Heart left ventricle (tissue), 13 donors: ENCODE measurements around the gene MYO1A.

Experiments used
- CTCF ChIP-seq, 12 donors: fragments of 200-600 bp; sonication (generic) in 4 of 12; IDR thresholded peaks; one replicate each; pipeline versions ENCODE4 v1.5.0 to v1.8.0; 2018 to 2022; ENCODE audit warnings: antibody characterized with exemption in 12 of 12, mild to moderate bottlenecking in 5 of 12
- POLR2A ChIP-seq, 2 donors: fragments of 450-650 bp; IDR thresholded peaks; one replicate each; pipeline ENCODE4 v1.6.1; 2017; ENCODE audit warnings: antibody characterized with exemption in 2 of 2, mild to moderate bottlenecking in 2 of 2, moderate library complexity in 2 of 2
- donor health status: ischemic (EF 13 %, LVEDD 7.1; RV severe dilation, severe dysfunction).
- donor health status: DM: no; HTN: yes; CAD: no.
- donor health status: DM: no; HTN: no; CAD: no.
- donor health status: ischemic (EF 25% LVEDD 6.9; RV normal size, moderate dysfunction).
- donor health status: ischemic (EF 25% LVEDD 5.7; RV mildly dilated, moderate dysfunction).
- donor health status: ischemic (EF 35%, LVEDD 5.7; RV mildly dilated, moderate dysfunction).
- donor health status: nonischemic (EF 11% LVEDD 7.7; RV severe dilation, severe dysfunction).
- donor health status: DM: yes; HTN: yes; CAD: no.
- donor health status: PGD.
- donor health status: ischemic (EF 29% LVEDD 5.4; RV normal size, mild dysfunction).
- donor health status: nonischemic (EF 23%, LVEDD 6.1; RV moderate dilation, normal function).

GRCh38 chr12:56987551-56988053 is 62.3 kb downstream of the MYO1A start:
- TF ChIP-seq CTCF (IDR thresholded peaks at IDR 0.05) (peak; percentile 85 to 96 (median 90)), POLR2A (IDR thresholded peaks at IDR 0.05) (no peak)
